HepG2 (cell line): ENCODE data around the gene AMZ1. TPM values are rescaled to one million over a fixed set of nuclear protein-coding genes. Genes with fewer than 3 reads are reported as not detected.
A peak's percentile ranks its signal among the peaks of the same experiment; 100 is the strongest.

Experiments
- ATAC-seq: fragments of 200-7000 bp; cut with Tn5 transposase; 3 replicates; pipeline ENCODE4 v1.9.1; 2020; ENCODE audit warnings: mild to moderate bottlenecking, moderate library complexity
- BruUV-seq: library from RNA; stranded (reverse); fragments of 400-500 nt; replicated peaks from 2 replicates; lab custom pipeline; 2021; lab: Mats Ljungman, UMichigan
- CTCF ChIA-PET: fragments of 300-600 bp; formaldehyde crosslinking; extraction: SDS; loops from one replicate; lab custom pipeline; 2021; ENCODE audit warnings: low total read pairs, inconsistent platforms, low intra/inter-chr PET ratio; lab: Yijun Ruan, JAX
- POLR2A ChIA-PET: fragments of 350-600 bp; sonication (Branson Sonifier 250); formaldehyde crosslinking; loops from one replicate; lab custom pipeline; 2020; ENCODE audit warnings: antibody characterized with exemption, inconsistent platforms; lab: Yijun Ruan, JAX
- DNase-seq: peaks from one replicate; pipeline ENCODE4 v3.0.0-alpha.2; 2015; ENCODE audit warnings: low spot score
- FAIRE-seq: peaks from 3 replicates; lab custom pipeline; 2011; peaks lifted over from hg19 to GRCh38; lab: Jason Lieb, UNC
- H2AFZ ChIP-seq: one replicate; pipeline ENCODE4 v1.6.1; 2011; ENCODE audit warnings: low read length, inconsistent platforms
- H3K27ac ChIP-seq: fragments of 300-600 bp; 3 replicates; pipeline ENCODE4 v1.8.0; 2011; ENCODE audit warnings: mixed run types, mild to moderate bottlenecking, mixed read lengths, low read length, inconsistent platforms; ENCODE audit not compliant: insufficient read depth; ENCODE audit errors: extremely low read length
- H3K27me3 ChIP-seq, 2 experiments: fragments of 200-600 bp in 1 of 2; 2 replicates in 1 of 2; 3 replicates in 1 of 2; pipeline versions ENCODE4 v1.6.0 to v1.8.0; 2011; ENCODE audit warnings: low read length in 2 of 2, mild to moderate bottlenecking in 2 of 2, moderate library complexity in 2 of 2, inconsistent platforms in 1 of 2; ENCODE audit not compliant: insufficient read depth in 2 of 2, control insufficient read depth in 1 of 2
- H3K36me3 ChIP-seq, 2 experiments: fragments of 200-600 bp in 1 of 2; replicated peaks in 1 of 2; 2 replicates in 1 of 2; 3 replicates in 1 of 2; pipeline versions ENCODE4 v1.5.1 to v1.8.0; 2011; ENCODE audit warnings: low read length in 2 of 2, inconsistent platforms in 1 of 2; ENCODE audit not compliant: insufficient read depth in 2 of 2, control insufficient read depth in 1 of 2
- H3K4me1 ChIP-seq: 2 replicates; pipeline ENCODE4 v1.5.1; 2012; ENCODE audit warnings: low read length, inconsistent platforms; ENCODE audit not compliant: insufficient read depth
- H3K4me2 ChIP-seq: 2 replicates; pipeline ENCODE4 v1.6.0; 2011; ENCODE audit warnings: low read depth, low read length, inconsistent platforms
- H3K4me3 ChIP-seq, 3 experiments: fragments of 200-600 bp in 1 of 3; sonication (generic), shearing (Covaris generic) in 1 of 3; replicated peaks in 1 of 3; 2 replicates each; pipeline ENCODE4 v1.5.1; 2011 to 2016; ENCODE audit warnings: low read length in 3 of 3, inconsistent platforms in 2 of 3, low read depth in 2 of 3, mild to moderate bottlenecking in 2 of 3, control low read depth in 1 of 3, mixed read lengths in 1 of 3; ENCODE audit not compliant: insufficient read depth in 1 of 3
- H3K79me2 ChIP-seq: one replicate; pipeline ENCODE4 v1.6.1; 2011; ENCODE audit warnings: low read length, inconsistent platforms; ENCODE audit not compliant: insufficient read depth
- H3K9ac ChIP-seq: 2 replicates; pipeline ENCODE4 v1.6.0; 2011; ENCODE audit warnings: mild to moderate bottlenecking, low read depth, low read length, inconsistent platforms; ENCODE audit not compliant: insufficient read depth
- H3K9me3 ChIP-seq: 2 replicates; pipeline ENCODE4 v1.5.1; 2012; ENCODE audit warnings: mild to moderate bottlenecking, low read length
- H4K20me1 ChIP-seq: 2 replicates; pipeline ENCODE4 v1.6.0; 2011; ENCODE audit warnings: inconsistent platforms, mild to moderate bottlenecking, low read length, moderate library complexity; ENCODE audit not compliant: insufficient read depth
- ADNP ChIP-seq: sonication (generic); formaldehyde crosslinking; IDR thresholded peaks from 2 replicates; pipeline ENCODE4 v1.4.0; 2020; ENCODE audit warnings: missing genetic modification reagents
- AGO2 ChIP-seq: fragments of 200-400 bp; formaldehyde crosslinking; optimal IDR thresholded peaks from 2 replicates; pipeline ENCODE3; 2017; ENCODE audit warnings: mild to moderate bottlenecking, low read depth, low read length, moderate library complexity
- ARNT ChIP-seq: fragments of 450-650 bp; IDR thresholded peaks from 2 replicates; pipeline ENCODE4 v1.6.1; 2017
- CBX2 ChIP-seq, 2 experiments: fragments of 200-600 bp in 1 of 2; sonication (generic); formaldehyde crosslinking in 1 of 2; IDR thresholded peaks; 2 replicates each; pipeline versions ENCODE4 v1.7.0 to v1.8.1; 2018 to 2022; ENCODE audit warnings: low read depth in 2 of 2, low read length in 1 of 2, mild to moderate bottlenecking in 1 of 2, missing genetic modification reagents in 1 of 2
- RBFOX2 ChIP-seq: fragments of 200-400 bp; formaldehyde crosslinking; IDR thresholded peaks from 2 replicates; pipeline ENCODE4 v1.6.1; 2017; ENCODE audit warnings: low read depth, mild to moderate bottlenecking, low read length
- RBM22 ChIP-seq: fragments of 200-400 bp; formaldehyde crosslinking; optimal IDR thresholded peaks from 2 replicates; pipeline ENCODE3; 2017; ENCODE audit warnings: mild to moderate bottlenecking, low read length, moderate library complexity
- RELA ChIP-seq: sonication (generic); formaldehyde crosslinking; IDR thresholded peaks from 2 replicates; pipeline ENCODE4 v1.4.0; 2020; ENCODE audit warnings: missing genetic modification reagents
- SP2 ChIP-seq: sonication (generic); formaldehyde crosslinking; IDR thresholded peaks from 2 replicates; pipeline ENCODE4 v1.5.1; 2020; ENCODE audit warnings: mild to moderate bottlenecking, missing genetic modification reagents
- THYN1 ChIP-seq: sonication (generic); formaldehyde crosslinking; IDR thresholded peaks from 2 replicates; pipeline ENCODE4 v1.8.1; 2023; ENCODE audit warnings: low read depth, mild to moderate bottlenecking, moderate library complexity, missing genetic modification reagents, borderline replicate concordance
- ZBTB2 ChIP-seq: sonication (generic); formaldehyde crosslinking; IDR thresholded peaks from 2 replicates; pipeline ENCODE4 v1.8.0; 2022; ENCODE audit warnings: low read depth, missing genetic modification reagents
- ZBTB21 ChIP-seq: sonication (generic); formaldehyde crosslinking; IDR thresholded peaks from 2 replicates; pipeline ENCODE4 v1.4.0; 2020; ENCODE audit warnings: missing genetic modification reagents
- ZFX ChIP-seq: sonication (generic); formaldehyde crosslinking; IDR thresholded peaks from 2 replicates; pipeline ENCODE4 v1.4.0; 2020; ENCODE audit warnings: mild to moderate bottlenecking, low read depth, missing genetic modification reagents, moderate library complexity
- ZNF121 ChIP-seq: sonication (generic); formaldehyde crosslinking; IDR thresholded peaks from 2 replicates; pipeline ENCODE4 v1.5.0; 2020; ENCODE audit warnings: mild to moderate bottlenecking, missing genetic modification reagents
- ZNF124 ChIP-seq: sonication (generic); formaldehyde crosslinking; IDR thresholded peaks from 2 replicates; pipeline ENCODE4 v1.4.0; 2020; ENCODE audit warnings: missing genetic modification reagents
- ZNF143 ChIP-seq: sonication (generic); formaldehyde crosslinking; IDR thresholded peaks from 2 replicates; pipeline ENCODE4 v1.4.0; 2020; ENCODE audit warnings: missing genetic modification reagents
- ZNF317 ChIP-seq: sonication (generic); formaldehyde crosslinking; IDR thresholded peaks from 2 replicates; pipeline ENCODE4 v1.5.0; 2020; ENCODE audit warnings: mild to moderate bottlenecking, missing genetic modification reagents
- ZNF430 ChIP-seq: sonication (generic); formaldehyde crosslinking; IDR thresholded peaks from 2 replicates; pipeline ENCODE4 v1.9.0; 2021; ENCODE audit warnings: mild to moderate bottlenecking, missing genetic modification reagents
- ZSCAN25 ChIP-seq: sonication (generic); formaldehyde crosslinking; IDR thresholded peaks from 2 replicates; pipeline ENCODE4 v1.8.0; 2022; ENCODE audit warnings: mild to moderate bottlenecking, missing genetic modification reagents
- WGBS: methylation state at CpG from one replicate; pipeline ENCODE4 v1.1.6; 2017; ENCODE audit warnings: low lambda C conversion rate; 5-methylcytosine and 5-hydroxymethylcytosine counted together
- in situ Hi-C: cut with HindIII; loops from 2 replicates; pipeline ENCODE4 v1.10.0; 2017; ENCODE audit warnings: low pct_unique_long_range_greater_than_20kb; ENCODE audit not compliant: extremely low pct_ligation_motif_present
- intact Hi-C: fragments of 100-400 bp; cut with micrococcal nuclease; formaldehyde crosslinking; loops from one replicate; pipeline ENCODE4 v1.10.0; 2022; ENCODE audit not compliant: unreplicated experiment
- polyA plus RNA-seq, 8 experiments: library from polyadenylated mRNA; depleted of rRNA in 3 of 8; stranded (reverse) in 7 of 8; unstranded in 1 of 8; fragments of >200 nt; fragmentation: Illumina TruSeq in 4 of 8; extraction: Trizol in 4 of 8; gene quantifications; 2 replicates each; pipeline versions ENCODE4 v1.2.1 to v1.2.3, GENCODE V29; 2011 to 2016; ENCODE audit warnings: low read depth in 4 of 8, missing spikeins in 1 of 8, mixed read lengths in 1 of 8; ENCODE audit not compliant: insufficient read depth in 1 of 8
- total RNA-seq, 5 experiments: library from RNA; depleted of rRNA; stranded (reverse); fragments of >200 nt; fragmentation: Illumina TruSeq; extraction: Trizol; gene quantifications; 2 replicates each; pipeline ENCODE4 v1.2.3, GENCODE V29; 2016; ENCODE audit warnings: low read depth in 1 of 5

AMZ1 gene
- total and polyA plus RNA-seq, 2 of the 13 experiments (the other 11 are each of a cell fraction or from before 2014, with no cell fraction given), result 0.03 TPM; not detected in 1

GRCh38 chr7:2652736-2653060 is 35.3 kb upstream of the AMZ1 start:
- no peak for DNase-seq
- H3K79me2 ChIP-seq, result no peaks in the 10 kb centered on the region
- 100% methylated on average over 4 of the region's 12 CpGs for WGBS
- no TSS peak for BruUV-seq
- no peak overlapping the region for H3K4me3 ChIP-seq
- H3K27ac ChIP-seq, result no peak overlapping the region
- H2AFZ ChIP-seq, result no peak overlapping the region
- peak; percentile 66 for TF ChIP-seq AGO2
- 0 out of 2 replicates have a peak, but pooled peaks have one; percentile 20 for TF ChIP-seq RBFOX2
- TF ChIP-seq ZNF317 (CRISPR knock-in tag), result no peak
- peaks cover 9% of the 10 kb centered on the region; the same call in 1 of the 2 replicates for H4K20me1 ChIP-seq
- CTCF ChIA-PET, result no interaction called here
- intact Hi-C loops (loop anchor here (5.0 kb wide), 1 partner anchor 45 kb away; no protein-coding TSS in a partner anchor), in situ Hi-C loops (no loop called here)
- no peaks in the 10 kb centered on the region for H3K27me3 ChIP-seq
- peaks cover 29 to 39% of the 10 kb centered on the region in 2 experiments for H3K36me3 ChIP-seq
- POLR2A ChIA-PET, result no interaction called here
- H3K4me2 ChIP-seq, result no peak overlapping the region
- no peaks in the 10 kb centered on the region for H3K9me3 ChIP-seq
- ATAC-seq, result no peak
- FAIRE-seq, result no peak
- H3K9ac ChIP-seq, result no peak overlapping the region
- no peaks in the 10 kb centered on the region; the same call in 1 of the 2 replicates for H3K4me1 ChIP-seq

- no peaks in the 10 kb centered on the region for H3K9me3 ChIP-seq
- H3K4me1 ChIP-seq, result no peaks in the 10 kb centered on the region; the same call in 1 of the 2 replicates
- no peaks in the 10 kb centered on the region for H3K79me2 ChIP-seq
- DNase-seq (no peak), ATAC-seq (no peak), FAIRE-seq (no peak)
- ChIA-PET CTCF (no interaction called here), POLR2A (no interaction called here)
- no peaks in the 10 kb centered on the region for H3K27me3 ChIP-seq
- peaks cover 11% of the 10 kb centered on the region; the same call in 1 of the 2 replicates for H4K20me1 ChIP-seq
- H2AFZ ChIP-seq, result no peak overlapping the region
- no peak overlapping the region for H3K9ac ChIP-seq
- H3K27ac ChIP-seq, result no peak overlapping the region
- in situ Hi-C loops, result no loop called here
- H3K4me3 ChIP-seq, result no peak overlapping the region
- no TSS peak for BruUV-seq
- intact Hi-C loops, result loop anchor here (5.0 kb wide), 1 partner anchor 47 kb away; no protein-coding TSS in a partner anchor
- WGBS, result 85% methylated on average over 5 of the region's 5 CpGs
- peaks cover 27 to 46% of the 10 kb centered on the region in 2 experiments for H3K36me3 ChIP-seq
- no peak overlapping the region for H3K4me2 ChIP-seq
- TF ChIP-seq ZNF121 (CRISPR knock-in tag), result peak; percentile 78
- peak; percentile 25 for TF ChIP-seq AGO2
- no peak for TF ChIP-seq ARNT
- no peak for TF ChIP-seq ZBTB21 (CRISPR knock-in tag)
- TF ChIP-seq ZBTB2, result no peak
- no peak for TF ChIP-seq SP2
- TF ChIP-seq RELA (CRISPR knock-in tag), result no peak
- TF ChIP-seq ZNF124, result no peak
- TF ChIP-seq RBM22, result peak; percentile 18
- TF ChIP-seq ZSCAN25 (CRISPR knock-in tag), result no peak
- no peak for TF ChIP-seq CBX2 (IDR thresholded peaks at IDR 0.05; ENCODE audit: low read depth, low read length)
- no peak for TF ChIP-seq CBX2 (CRISPR knock-in tag; IDR thresholded peaks at IDR 0.05; ENCODE audit: low read depth)
- TF ChIP-seq THYN1, result no peak
- no peak for TF ChIP-seq ZNF430 (CRISPR knock-in tag)
- TF ChIP-seq ZNF143 (CRISPR knock-in tag), result no peak
- no peak for TF ChIP-seq ADNP (CRISPR knock-in tag)
- TF ChIP-seq ZFX, result no peak
Observed at GRCh38 chr7:2654059-2654458, 33.9 kb upstream of the AMZ1 start.
